GM12872 (cell line): ENCODE measurements around the gene MBD4.

ENCODE experiments used
- CTCF ChIP-seq: IDR thresholded peaks from 3 replicates; pipeline ENCODE4 v1.5.1; 2011; ENCODE audit warnings: low read depth, mild to moderate bottlenecking, low read length, moderate library complexity; ENCODE audit not compliant: insufficient read depth

The MBD4 gene

GRCh38 chr3:129442486-129442885 lies 2.7 kb upstream of the MBD4 start:
- no peak for TF ChIP-seq CTCF

GRCh38 chr3:129441782-129442181 lies 2.0 kb upstream of the MBD4 start:
- no peak for TF ChIP-seq CTCF

- no peak for TF ChIP-seq CTCF
Observed at GRCh38 chr3:129441215-129441614, 1.5 kb upstream of the MBD4 start.

GRCh38 chr3:129440618-129441190 lies 956 bp upstream of the MBD4 start:
- TF ChIP-seq CTCF: no peak

- no peak for TF ChIP-seq CTCF
Observed at GRCh38 chr3:129439226-129439816, 427 bp downstream of the MBD4 start.

- TF ChIP-seq CTCF: no peak
Observed at GRCh38 chr3:129435367-129435766, 4.4 kb downstream of the MBD4 start.

- TF ChIP-seq CTCF: no peak
Observed at GRCh38 chr3:129434140-129434539, 5.6 kb downstream of the MBD4 start.
